Smooth muscle cell (in vitro differentiated cells): Measurements from ENCODE around the gene ITGB5. TPM values are rescaled to one million over a fixed set of nuclear protein-coding genes. Genes with fewer than 3 reads are reported as not detected.

Source experiments
- DNase-seq: peaks from one replicate; lab custom pipeline; 2025; ENCODE audit not compliant: unreplicated experiment; lab: John Stamatoyannopoulos, UW
- H2AFZ ChIP-seq: fragments of 200-600 bp; sonication (generic); 2 replicates; pipeline ENCODE4 v1.6.0; 2016; ENCODE audit warnings: antibody characterized with exemption, low read depth, mild to moderate bottlenecking
- H3F3A ChIP-seq: fragments of 200-600 bp; sonication (generic); 2 replicates; pipeline ENCODE4 v1.6.0; 2017; ENCODE audit warnings: antibody characterized with exemption, low read depth
- H3K27ac ChIP-seq: fragments of 200-600 bp; sonication (generic); 2 replicates; pipeline ENCODE4 v1.5.1; 2016; ENCODE audit warnings: low read depth, mild to moderate bottlenecking
- H3K27me3 ChIP-seq: fragments of 200-600 bp; sonication (generic); 2 replicates; pipeline ENCODE4 v1.6.1; 2016; ENCODE audit warnings: low read depth, mild to moderate bottlenecking
- H3K36me3 ChIP-seq: fragments of 200-600 bp; sonication (generic); 2 replicates; pipeline ENCODE4 v1.5.1; 2016; ENCODE audit warnings: low read depth
- H3K4me1 ChIP-seq: fragments of 200-600 bp; sonication (generic); 2 replicates; pipeline ENCODE4 v1.5.1; 2016; ENCODE audit warnings: low read depth
- H3K4me2 ChIP-seq: fragments of 200-600 bp; sonication (generic); 2 replicates; pipeline ENCODE4 v1.6.0; 2016; ENCODE audit warnings: mild to moderate bottlenecking
- H3K4me3 ChIP-seq: fragments of 200-600 bp; sonication (generic); 2 replicates; pipeline ENCODE4 v1.5.1; 2016; ENCODE audit warnings: mild to moderate bottlenecking
- H3K79me2 ChIP-seq: fragments of 200-600 bp; sonication (generic); 2 replicates; pipeline ENCODE4 v1.6.0; 2016; ENCODE audit warnings: low read depth, mild to moderate bottlenecking
- H3K9ac ChIP-seq: fragments of 200-600 bp; sonication (generic); 2 replicates; pipeline ENCODE4 v1.6.0; 2016; ENCODE audit warnings: low read depth
- H3K9me3 ChIP-seq: fragments of 200-600 bp; sonication (generic); replicated peaks from 2 replicates; pipeline ENCODE4 v1.5.1; 2016; ENCODE audit warnings: low read depth
- H4K20me1 ChIP-seq: fragments of 200-600 bp; sonication (generic); 2 replicates; pipeline ENCODE4 v1.6.0; 2016; ENCODE audit warnings: low read depth
- CTCF ChIP-seq: fragments of 200-600 bp; sonication (generic); IDR thresholded peaks from 2 replicates; pipeline ENCODE4 v1.5.1; 2017; ENCODE audit warnings: borderline replicate concordance, mild to moderate bottlenecking, antibody characterized with exemption; ENCODE audit not compliant: insufficient read depth, poor library complexity, severe bottlenecking
- WGBS: methylation state at CpG from one replicate; pipeline ENCODE4 v1.1.7; 2016; ENCODE audit warnings: low lambda C conversion rate; 5-methylcytosine and 5-hydroxymethylcytosine counted together
- polyA plus RNA-seq: library from polyadenylated mRNA; unstranded; fragments of >200 nt; fragmentation: Nextera tagmentation; extraction: Ambion mirVana; gene quantifications from 2 replicates; pipeline ENCODE4 v1.2.1, GENCODE V29; 2016
- total RNA-seq: library from RNA; depleted of rRNA; stranded (reverse); fragments of >200 nt; gene quantifications from 2 replicates; pipeline ENCODE4 v1.2.3, GENCODE V29; 2014

Gene ITGB5
- total and polyA plus RNA-seq, 2 experiments from 2014 or later, result 343 to 403 TPM

DNA sequence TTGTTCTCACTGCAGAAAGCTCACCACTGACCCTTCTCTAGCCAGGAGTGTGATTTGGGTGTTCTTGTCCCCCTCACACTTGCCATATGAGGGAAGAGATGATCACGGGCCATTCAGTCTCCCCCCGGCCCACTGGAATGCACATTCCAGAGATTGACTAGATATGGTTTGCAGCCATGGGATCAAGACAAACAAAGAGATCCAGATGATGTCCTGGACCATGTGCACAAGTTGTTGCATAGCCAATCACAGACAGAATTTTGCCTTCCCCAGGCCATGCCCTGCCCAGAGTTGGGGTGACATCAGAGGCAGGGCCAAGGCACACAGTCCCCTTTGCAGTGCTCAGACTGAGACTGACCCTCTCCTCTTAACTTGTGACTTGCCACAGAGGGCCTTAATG, 32.6 kb upstream of the ITGB5 start:
- WGBS, result 27% methylated on average over 2 of the region's 2 CpGs
- H3K9ac ChIP-seq, result no peak overlapping the region
- DNase-seq, result no peak
- H4K20me1 ChIP-seq, result no peaks in the 10 kb centered on the region
- H3K36me3 ChIP-seq, result no peaks in the 10 kb centered on the region
- no peaks in the 10 kb centered on the region for H3K27me3 ChIP-seq
- no peak overlapping the region for H3K27ac ChIP-seq
- no peak overlapping the region for H2AFZ ChIP-seq
- no peaks in the 10 kb centered on the region for H3K9me3 ChIP-seq
- no peaks in the 10 kb centered on the region for H3K79me2 ChIP-seq
- H3F3A ChIP-seq, result no peaks in the 10 kb centered on the region
- TF ChIP-seq CTCF, result no peak
- no peaks in the 10 kb centered on the region for H3K4me1 ChIP-seq
- no peak overlapping the region for H3K4me3 ChIP-seq
- H3K4me2 ChIP-seq, result no peak overlapping the region

- no peaks in the 10 kb centered on the region for H3K9me3 ChIP-seq
- no peaks in the 10 kb centered on the region for H4K20me1 ChIP-seq
- H3K36me3 ChIP-seq, result no peaks in the 10 kb centered on the region
- H3K4me2 ChIP-seq, result no peak overlapping the region
- no peak overlapping the region for H3K9ac ChIP-seq
- no peaks in the 10 kb centered on the region for H3K4me1 ChIP-seq
- WGBS, result 92% methylated on average over 2 of the region's 2 CpGs
- TF ChIP-seq CTCF, result no peak
- no peaks in the 10 kb centered on the region for H3F3A ChIP-seq
- no peak overlapping the region for H3K27ac ChIP-seq
- H3K79me2 ChIP-seq, result no peaks in the 10 kb centered on the region
- DNase-seq, result no peak
- no peaks in the 10 kb centered on the region for H3K27me3 ChIP-seq
- no peak overlapping the region for H3K4me3 ChIP-seq
- no peak overlapping the region for H2AFZ ChIP-seq
These were observed 31.4 kb upstream of the ITGB5 start for GRCh38 chr3:124918524-124918923.

- H2AFZ ChIP-seq, result no peak overlapping the region
- 63% methylated on average over 8 of the region's 8 CpGs for WGBS
- no peaks in the 10 kb centered on the region for H3F3A ChIP-seq
- no peak for TF ChIP-seq CTCF
- DNase-seq, result no peak
- H3K4me3 ChIP-seq, result no peak overlapping the region
- H3K36me3 ChIP-seq, result no peaks in the 10 kb centered on the region
- no peak overlapping the region for H3K4me2 ChIP-seq
- H3K27ac ChIP-seq, result no peak overlapping the region
- H4K20me1 ChIP-seq, result no peaks in the 10 kb centered on the region
- no peaks in the 10 kb centered on the region for H3K9me3 ChIP-seq
- H3K27me3 ChIP-seq, result no peaks in the 10 kb centered on the region
- no peak overlapping the region for H3K9ac ChIP-seq
- H3K4me1 ChIP-seq, result no peaks in the 10 kb centered on the region
- no peaks in the 10 kb centered on the region for H3K79me2 ChIP-seq
These were observed 29.8 kb upstream of the ITGB5 start for GRCh38 chr3:124916837-124917409.

DNA sequence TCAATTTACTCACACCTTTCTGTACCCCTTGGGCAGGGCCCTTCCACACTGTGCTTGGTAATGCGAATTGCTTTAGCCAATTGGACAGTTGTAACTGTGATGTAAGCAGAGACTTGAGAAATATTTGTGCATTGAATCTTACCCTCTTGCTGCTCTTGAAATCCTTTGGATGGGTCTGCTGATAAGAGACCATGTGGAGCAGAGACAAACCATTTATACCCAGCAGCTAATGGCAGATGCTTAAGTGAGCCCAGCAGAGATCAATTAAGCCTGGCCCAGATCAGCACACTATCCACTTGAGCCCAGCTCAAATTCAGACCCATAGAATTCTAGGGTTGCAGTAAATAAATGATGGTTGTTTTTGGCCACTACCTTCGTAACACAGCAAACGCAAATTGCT, 28.1 kb upstream of the ITGB5 start:
- H3K4me2 ChIP-seq, result no peak overlapping the region
- no peaks in the 10 kb centered on the region for H4K20me1 ChIP-seq
- WGBS, result 95% methylated on average over 3 of the region's 3 CpGs
- H3K27me3 ChIP-seq, result no peaks in the 10 kb centered on the region
- no peak overlapping the region for H3K27ac ChIP-seq
- H3K36me3 ChIP-seq, result no peaks in the 10 kb centered on the region
- no peaks in the 10 kb centered on the region for H3F3A ChIP-seq
- H3K9me3 ChIP-seq, result no peaks in the 10 kb centered on the region
- no peak for DNase-seq
- H3K79me2 ChIP-seq, result no peaks in the 10 kb centered on the region
- no peaks in the 10 kb centered on the region for H3K4me1 ChIP-seq
- H2AFZ ChIP-seq, result no peak overlapping the region
- TF ChIP-seq CTCF, result no peak
- H3K4me3 ChIP-seq, result no peak overlapping the region
- H3K9ac ChIP-seq, result no peak overlapping the region
